Suppressor macrophage treated with lipopolysaccharide for 4 hours (primary cell): ENCODE data around the gene FOXC1.

ENCODE experiments used
- DNase-seq: peaks from one replicate; pipeline ENCODE4 v3.0.0-alpha.2; 2020

Gene FOXC1

GRCh38 chr6:1612974-1613306 is 3.2 kb downstream of the FOXC1 start:
- no peak for DNase-seq

GRCh38 chr6:1613346-1613687 is 3.6 kb downstream of the FOXC1 start:
- no peak for DNase-seq

- DNase-seq: no peak
Observed at GRCh38 chr6:1613688-1614447, 4.2 kb downstream of the FOXC1 start.

GRCh38 chr6:1614448-1615150 is 4.9 kb downstream of the FOXC1 start:
- DNase-seq: peak; percentile 64

- no peak for DNase-seq
Observed at GRCh38 chr6:1615151-1615852, 5.6 kb downstream of the FOXC1 start.

- no peak for DNase-seq
Observed at GRCh38 chr6:1615853-1616420, 6.2 kb downstream of the FOXC1 start.

- DNase-seq: no peak
Observed at GRCh38 chr6:1616701-1617463, 7.2 kb downstream of the FOXC1 start.

GRCh38 chr6:1617466-1618310 is 8.0 kb downstream of the FOXC1 start:
- no peak for DNase-seq

GRCh38 chr6:1618311-1619097 is 8.8 kb downstream of the FOXC1 start:
- DNase-seq: no peak

GRCh38 chr6:1619098-1619672 is 9.5 kb downstream of the FOXC1 start:
- DNase-seq: no peak

GRCh38 chr6:1619673-1620503 is 10.2 kb downstream of the FOXC1 start:
- DNase-seq: peak; percentile 34

- no peak for DNase-seq
Observed at GRCh38 chr6:1620504-1621069, 10.9 kb downstream of the FOXC1 start.

- DNase-seq: no peak
Observed at GRCh38 chr6:1621070-1621701, 11.5 kb downstream of the FOXC1 start.

GRCh38 chr6:1622220-1622850 is 12.6 kb downstream of the FOXC1 start:
- no peak for DNase-seq

GRCh38 chr6:1622851-1623768 is 13.4 kb downstream of the FOXC1 start:
- no peak for DNase-seq

- DNase-seq: no peak
Observed at GRCh38 chr6:1623769-1624057, 14.0 kb downstream of the FOXC1 start.

GRCh38 chr6:1624058-1624850 is 14.5 kb downstream of the FOXC1 start:
- peak; percentile 73 for DNase-seq
